B cell (primary cell): Measurements from ENCODE around the gene C12orf75. TPM values are rescaled to one million over a fixed set of nuclear protein-coding genes. Genes with fewer than 3 reads are reported as not detected.

Source experiments
- ATAC-seq: fragments of 200-7000 bp; cut with Tn5 transposase; one replicate; pipeline ENCODE4 v1.10.0; 2021; ENCODE audit warnings: low read depth, mild to moderate bottlenecking, moderate number of reproducible peaks, moderate library complexity
- CTCF ChIA-PET: fragments of 350-600 bp; sonication (Branson Sonifier 250); formaldehyde crosslinking; loops from one replicate; lab custom pipeline; 2021; ENCODE audit warnings: antibody characterized with exemption, inconsistent platforms; lab: Charles Lee
- POLR2A ChIA-PET: fragments of 350-600 bp; sonication (Branson Sonifier 250); formaldehyde crosslinking; loops from one replicate; lab custom pipeline; 2021; ENCODE audit warnings: antibody characterized with exemption; lab: Charles Lee
- DNase-seq: peaks from one replicate; pipeline ENCODE4 v3.0.0; 2013
- H2AFZ ChIP-seq: 2 replicates; pipeline ENCODE4 v1.6.1; 2012; ENCODE audit warnings: mild to moderate bottlenecking, low read depth, low read length; ENCODE audit not compliant: insufficient read depth, poor library complexity, severe bottlenecking
- H3K27ac ChIP-seq, 2 donors: 1 replicate in 1 of 2; 2 replicates in 1 of 2; pipeline ENCODE4 v1.5.1; 2012 to 2013; ENCODE audit warnings: low read length in 2 of 2, mild to moderate bottlenecking in 2 of 2, moderate library complexity in 1 of 2
- H3K27me3 ChIP-seq, 4 experiments: fragments of 200-600 bp in 1 of 4; sonication (generic) in 1 of 4; replicated peaks in 1 of 4; 1 replicate in 2 of 4; 2 replicates in 2 of 4; pipeline versions ENCODE4 v1.6.1 to v1.7.0; 2013 to 2016; ENCODE audit warnings: low read length in 3 of 4, mild to moderate bottlenecking in 2 of 4, mixed read lengths in 1 of 4, moderate library complexity in 1 of 4; ENCODE audit not compliant: insufficient read depth in 4 of 4, control insufficient read depth in 3 of 4; ENCODE audit errors: control extremely low read depth in 1 of 4
- H3K36me3 ChIP-seq, 2 experiments: replicated peaks in 1 of 2; 1 replicate in 1 of 2; 2 replicates in 1 of 2; pipeline versions ENCODE4 v1.6.1 to v1.7.1; 2013; ENCODE audit warnings: low read length in 1 of 2; ENCODE audit not compliant: insufficient read depth in 2 of 2, control insufficient read depth in 1 of 2; ENCODE audit errors: control extremely low read depth in 1 of 2, extremely low read depth in 1 of 2
- H3K4me1 ChIP-seq, 2 donors: fragments of 200-600 bp in 1 of 2; sonication (generic) in 1 of 2; 1 replicate in 1 of 2; 2 replicates in 1 of 2; pipeline versions ENCODE4 v1.5.1 to v1.6.1; 2013 to 2017; ENCODE audit warnings: low read length in 2 of 2; ENCODE audit not compliant: control insufficient read depth in 2 of 2, insufficient read depth in 2 of 2
- H3K4me2 ChIP-seq: replicated peaks from 2 replicates; pipeline ENCODE3; 2012; ENCODE audit warnings: mild to moderate bottlenecking, low read depth, low read length; ENCODE audit not compliant: poor library complexity, severe bottlenecking
- H3K4me3 ChIP-seq, 5 experiments: fragments of 200-600 bp in 1 of 5; sonication (generic) in 1 of 5; 1 replicate in 3 of 5; 2 replicates in 2 of 5; pipeline versions ENCODE4 v1.5.1 to v1.7.0; 2011 to 2016; ENCODE audit warnings: low read length in 4 of 5, mild to moderate bottlenecking in 4 of 5, low read depth in 2 of 5, control low read depth in 1 of 5, moderate library complexity in 1 of 5; ENCODE audit not compliant: insufficient read depth in 1 of 5; ENCODE audit errors: control extremely low read depth in 1 of 5, extremely low read depth in 1 of 5
- H3K79me2 ChIP-seq: fragments of 200-600 bp; sonication (generic); one replicate; pipeline ENCODE4 v1.6.0; 2016; ENCODE audit warnings: low read length; ENCODE audit not compliant: control insufficient read depth, insufficient read depth
- H3K9ac ChIP-seq: fragments of 200-600 bp; sonication (generic); 2 replicates; pipeline ENCODE4 v1.6.1; 2017; ENCODE audit warnings: mild to moderate bottlenecking, low read length, moderate library complexity
- H3K9me3 ChIP-seq, 3 donors: one replicate each; pipeline versions ENCODE4 v1.6.1 to v1.7.1; 2013; ENCODE audit warnings: low read length in 2 of 3; ENCODE audit not compliant: control insufficient read depth in 2 of 3, insufficient read depth in 1 of 3; ENCODE audit errors: control extremely low read depth in 1 of 3
- H4K20me1 ChIP-seq: 2 replicates; pipeline ENCODE4 v1.6.0; 2012; ENCODE audit warnings: mild to moderate bottlenecking, low read length; ENCODE audit not compliant: insufficient read depth, control insufficient read depth, poor library complexity, severe bottlenecking
- H3K27ac Mint-ChIP-seq: one replicate; pipeline ENCODE4 v1.8.0; 2021; ENCODE audit warnings: mixed read lengths
- H3K27me3 Mint-ChIP-seq: one replicate; pipeline ENCODE4 v1.8.0; 2021; ENCODE audit warnings: mixed read lengths
- H3K4me1 Mint-ChIP-seq: one replicate; pipeline ENCODE4 v1.8.0; 2021; ENCODE audit warnings: mixed read lengths
- H3K4me3 Mint-ChIP-seq: one replicate; pipeline ENCODE4 v1.8.0; 2021; ENCODE audit warnings: mixed read lengths
- H3K9me3 Mint-ChIP-seq: one replicate; pipeline ENCODE4 v1.8.0; 2022; ENCODE audit warnings: mixed read lengths; ENCODE audit not compliant: insufficient read depth
- CTCF ChIP-seq: fragments of 200-600 bp; IDR thresholded peaks from one replicate; pipeline ENCODE4 v1.8.0; 2022; ENCODE audit warnings: antibody characterized with exemption, mild to moderate bottlenecking
- EZH2 ChIP-seq: IDR thresholded peaks from 2 replicates; pipeline ENCODE4 v1.6.1; 2012; ENCODE audit warnings: borderline replicate concordance, low read depth, mild to moderate bottlenecking, moderate library complexity, low read length; ENCODE audit not compliant: insufficient read depth, poor library complexity, severe bottlenecking
- WGBS: methylation state at CpG from one replicate; pipeline ENCODE4 v1.1.5; 2013; ENCODE audit warnings: missing lambda C conversion rate; ENCODE audit not compliant: insufficient coverage; 5-methylcytosine and 5-hydroxymethylcytosine counted together
- intact Hi-C: fragments of 100-400 bp; cut with micrococcal nuclease; formaldehyde crosslinking; loops from one replicate; pipeline ENCODE4 v1.10.0; 2022
- polyA plus RNA-seq: library from polyadenylated mRNA; depleted of rRNA; stranded (reverse); fragments of >200 nt; gene quantifications from 2 replicates; pipeline ENCODE4 v1.2.3, GENCODE V29; 2012
- total RNA-seq, 2 donors: library from RNA; stranded (reverse); fragments of 120-200 nt in 1 of 2; gene quantifications; 1 replicate in 1 of 2; 2 replicates in 1 of 2; pipeline versions ENCODE4 v1.2.3 to v1.2.4, GENCODE V29; 2013 to 2022

Gene C12orf75
- total and polyA plus RNA-seq, 2 donors (not counting 1 experiment from before 2014, with no cell fraction given), result 8.5 to 12.9 TPM

GRCh38 chr12:105342464-105342863 is 12.0 kb downstream of the C12orf75 start:
- H3K36me3 ChIP-seq, result peaks cover 3% of the 10 kb centered on the region in 2 experiments
- H3K27ac Mint-ChIP-seq, result no peak overlapping the region

GRCh38 chr12:105343836-105344235 is 13.3 kb downstream of the C12orf75 start:
- H3K79me2 ChIP-seq, result peaks cover 49% of the 10 kb centered on the region
- H3K4me2 ChIP-seq, result no peak overlapping the region
- intact Hi-C loops, result no loop called here
- no peak overlapping the region for H2AFZ ChIP-seq
- no peak overlapping the region for H3K4me3 Mint-ChIP-seq
- H3K27me3 Mint-ChIP-seq, result no peaks in the 10 kb centered on the region
- H3K4me1 ChIP-seq, result no peaks in the 10 kb centered on the region
- H3K27ac Mint-ChIP-seq, result no peak overlapping the region
- DNase-seq, result no peak
- peaks cover 8% of the 10 kb centered on the region for H3K4me1 Mint-ChIP-seq
- peaks cover 3% of the 10 kb centered on the region in 2 experiments for H3K36me3 ChIP-seq
- peaks cover 12% of the 10 kb centered on the region for H3K9me3 Mint-ChIP-seq
- no peak for ATAC-seq
- no peak overlapping the region for H3K4me3 ChIP-seq
- H3K27me3 ChIP-seq, result no peaks in the 10 kb centered on the region
- H4K20me1 ChIP-seq, result no peaks in the 10 kb centered on the region
- no peak overlapping the region for H3K9ac ChIP-seq
- ChIA-PET POLR2A (no interaction called here), CTCF (no interaction called here)
- TF ChIP-seq EZH2, result no peak
- no peak for TF ChIP-seq CTCF
- peaks cover 0 to 19% (median 17%) of the 10 kb centered on the region in 3 donors for H3K9me3 ChIP-seq
- 80% methylated on average over 1 of the region's 1 CpG for WGBS
- no peak overlapping the region for H3K27ac ChIP-seq

More at GRCh38 chr12:105342464-105342863, 12.0 kb downstream of the C12orf75 start:
- Mint-ChIP-seq H3K27me3 (no peaks in the 10 kb centered on the region), H3K4me3 (no peak overlapping the region), H3K9me3 (peaks cover 12% of the 10 kb centered on the region), H3K4me1 (peaks cover 7% of the 10 kb centered on the region)
- Histone ChIP-seq H2AFZ (no peak overlapping the region), H3K4me1 (no peaks in the 10 kb centered on the region), H3K9ac (no peak overlapping the region), H3K27ac (no peak overlapping the region), H4K20me1 (no peaks in the 10 kb centered on the region), H3K79me2 (peaks cover 62% of the 10 kb centered on the region), H3K9me3 (peaks cover 0 to 19% (median 17%) of the 10 kb centered on the region in 3 donors), H3K4me3 (no peak overlapping the region), H3K4me2 (no peak overlapping the region), H3K27me3 (no peaks in the 10 kb centered on the region)
- CTCF ChIA-PET, result no interaction called here
- no peak for ATAC-seq
- POLR2A ChIA-PET, result no interaction called here
- no peak for TF ChIP-seq EZH2
- intact Hi-C loops, result no loop called here
- DNase-seq, result no peak
